SK-N-SH treated with all-trans-retinoic acid at 6 μM for 48 hours (cell line): Measurements from ENCODE around the gene DERA.

Source experiments
- ARNTL ChIP-seq: fragments of 450-650 bp; formaldehyde crosslinking; IDR thresholded peaks from 2 replicates; pipeline ENCODE4 v1.5.0; 2020; ENCODE audit warnings: low read depth, mild to moderate bottlenecking, moderate library complexity, borderline replicate concordance
- CSRNP3 ChIP-seq: fragments of 250-450 bp; sonication (Bioruptor Pico); IDR thresholded peaks from 2 replicates; pipeline ENCODE4 v1.5.1; 2021; ENCODE audit warnings: mild to moderate bottlenecking, moderate library complexity
- ESRRG ChIP-seq: fragments of 250-450 bp; sonication (Bioruptor Pico); IDR thresholded peaks from 2 replicates; pipeline ENCODE4 v1.6.1; 2021; ENCODE audit warnings: mild to moderate bottlenecking
- RARB ChIP-seq: fragments of 250-450 bp; sonication (Bioruptor Pico); IDR thresholded peaks from 2 replicates; pipeline ENCODE4 v1.8.0; 2021; ENCODE audit warnings: mild to moderate bottlenecking, moderate library complexity
- SNAI2 ChIP-seq: fragments of 250-450 bp; sonication (Bioruptor Pico); IDR thresholded peaks from 2 replicates; pipeline ENCODE4 v1.5.0; 2020; ENCODE audit warnings: mild to moderate bottlenecking, moderate library complexity

- TF ChIP-seq RARB (CRISPR knock-in tag) (no peak), CSRNP3 (CRISPR knock-in tag) (no peak), ESRRG (no peak), ARNTL (CRISPR knock-in tag) (no peak), SNAI2 (CRISPR knock-in tag) (no peak)
Measured at GRCh38 chr12:15939111-15939510, 28.0 kb downstream of the DERA start.
